Retinal pigment epithelial cell (primary cell): ENCODE measurements around the gene TSPAN9.

Experiments
- DNase-seq: peaks from one replicate; pipeline ENCODE4 v3.0.0-alpha.2; 2010; ENCODE audit warnings: low read depth
- H3K4me3 ChIP-seq: 2 replicates; pipeline ENCODE4 v1.5.1; 2011; ENCODE audit warnings: mild to moderate bottlenecking, low read length, control low read depth, moderate library complexity
- CTCF ChIP-seq: conservative IDR thresholded peaks from 2 replicates; pipeline ENCODE4 v1.5.1; 2011; ENCODE audit warnings: low read depth, low read length, control low read depth, inconsistent platforms

Gene TSPAN9

GRCh38 chr12:3134526-3135135 is 57.5 kb downstream of the TSPAN9 start:
- no peak for DNase-seq
- no peak for TF ChIP-seq CTCF
- H3K4me3 ChIP-seq: no peak overlapping the region

GRCh38 chr12:3135522-3136461 is 58.6 kb downstream of the TSPAN9 start:
- TF ChIP-seq CTCF: peak; percentile 80
- no peak overlapping the region for H3K4me3 ChIP-seq
- no peak for DNase-seq

GRCh38 chr12:3136641-3137267 is 59.6 kb downstream of the TSPAN9 start:
- H3K4me3 ChIP-seq: no peak overlapping the region
- DNase-seq: no peak
- TF ChIP-seq CTCF: no peak

- no peak for TF ChIP-seq CTCF
- DNase-seq: no peak
- no peak overlapping the region for H3K4me3 ChIP-seq
Measured at GRCh38 chr12:3137268-3137781, 60.1 kb downstream of the TSPAN9 start.

GRCh38 chr12:3137814-3138445 is 60.8 kb downstream of the TSPAN9 start:
- DNase-seq: no peak
- no peak overlapping the region for H3K4me3 ChIP-seq
- TF ChIP-seq CTCF: no peak

- DNase-seq: no peak
- no peak for TF ChIP-seq CTCF
Measured at GRCh38 chr12:3138941-3139511, 61.8 kb downstream of the TSPAN9 start.

More at GRCh38 chr12:3138941-3139511, 61.8 kb downstream of the TSPAN9 start:
- no peak overlapping the region for H3K4me3 ChIP-seq
